ENCODE measurements around the gene COG6. TPM values are rescaled to one million over a fixed set of nuclear protein-coding genes. Genes with fewer than 3 reads are reported as not detected.

Gene COG6
- 32.3 TPM for total RNA-seq (ENCODE audit: insufficient read depth, low replicate concordance)

DNA sequence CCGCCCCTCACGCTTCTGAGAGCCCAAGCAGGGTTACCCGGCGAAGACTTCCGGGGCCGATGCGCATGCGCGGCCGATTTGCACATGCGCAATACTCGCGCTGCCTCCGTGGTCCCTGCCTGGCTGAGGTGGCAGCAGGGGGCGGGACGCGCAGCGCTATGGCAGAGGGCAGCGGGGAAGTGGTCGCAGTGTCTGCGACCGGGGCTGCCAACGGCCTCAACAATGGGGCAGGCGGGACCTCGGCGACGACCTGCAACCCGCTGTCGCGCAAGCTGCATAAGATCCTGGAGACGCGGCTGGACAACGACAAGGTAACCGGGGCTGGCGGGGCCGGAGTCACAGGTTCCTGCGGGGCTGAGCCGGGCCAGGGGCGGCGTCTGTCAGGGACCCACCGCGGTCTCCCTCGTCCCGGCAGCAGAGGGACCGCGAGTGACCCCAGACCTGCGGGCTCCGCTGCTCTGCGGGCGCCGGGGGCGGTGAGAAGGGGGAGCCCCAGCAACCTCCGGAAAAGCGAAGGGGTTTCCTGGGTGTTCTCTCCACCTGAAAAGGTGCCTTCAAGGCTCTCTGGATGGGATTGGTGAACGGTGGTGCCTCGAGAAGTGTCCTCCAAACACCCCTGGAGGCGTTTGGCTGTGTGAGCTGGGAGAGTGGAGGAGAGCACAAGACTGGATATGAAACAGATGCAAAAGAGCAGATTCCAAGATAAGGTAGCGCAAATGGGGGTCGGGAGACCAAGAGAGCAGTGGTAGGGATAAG, at the start of gene COG6:
Gene COG6 (plus strand): TSS at position 94 of the 756 bp plus-strand sequence. CDS start 65 bp downstream, at position 159.
- DNase-seq (ENCODE audit: low spot score): peak; percentile 95

DNA sequence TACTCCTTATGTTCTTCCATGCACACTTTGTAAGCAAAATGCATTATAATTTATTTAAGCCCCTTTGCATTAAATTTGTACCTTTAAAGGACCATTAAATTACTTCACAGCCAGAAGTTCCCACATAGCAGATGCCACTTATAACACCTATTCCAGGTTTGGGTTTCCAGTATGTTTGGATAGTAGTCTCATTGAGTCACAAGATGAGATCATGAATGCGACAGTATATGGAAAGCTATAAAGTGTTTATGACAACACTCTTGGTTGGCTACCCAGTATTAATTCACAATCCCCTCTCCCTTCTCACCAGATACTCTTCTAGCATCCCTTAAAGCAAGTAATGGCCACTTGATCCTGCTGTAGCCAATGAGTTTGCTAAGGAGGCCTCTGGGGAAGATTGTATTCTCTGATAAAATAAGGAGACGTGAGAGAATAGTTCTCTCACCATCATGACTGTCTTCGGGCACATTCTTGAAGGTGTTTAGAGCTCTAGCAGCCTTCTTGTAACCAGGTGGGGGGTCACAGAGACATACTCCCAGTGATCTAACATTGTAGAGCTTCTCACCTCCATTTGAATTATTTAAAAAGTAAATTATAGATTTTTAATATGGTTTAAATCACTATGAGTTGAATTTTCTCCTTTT, 49.7 kb upstream of the COG6 start:
- no peak for DNase-seq (ENCODE audit: low spot score)

DNA sequence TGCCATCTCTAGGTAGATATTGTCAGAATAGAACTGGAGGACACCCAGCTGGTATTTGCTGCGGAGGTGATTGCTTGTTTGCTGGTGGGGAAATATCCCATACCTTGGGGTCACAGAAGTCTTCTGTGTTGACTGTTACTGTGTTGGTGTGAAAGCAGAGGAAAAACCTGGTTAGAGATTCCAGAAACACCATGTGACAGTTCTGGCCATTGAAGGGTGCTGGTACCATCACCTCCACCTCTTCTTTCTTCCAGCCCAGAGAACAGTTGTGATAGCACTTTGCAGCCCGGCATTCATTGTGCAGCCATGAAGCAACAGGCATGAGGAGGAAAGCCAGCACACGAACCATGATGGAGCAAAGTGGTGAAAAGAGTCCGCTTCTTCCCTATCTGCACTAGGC, 47.6 kb upstream of the COG6 start:
- no peak for DNase-seq (ENCODE audit: low spot score)

DNA sequence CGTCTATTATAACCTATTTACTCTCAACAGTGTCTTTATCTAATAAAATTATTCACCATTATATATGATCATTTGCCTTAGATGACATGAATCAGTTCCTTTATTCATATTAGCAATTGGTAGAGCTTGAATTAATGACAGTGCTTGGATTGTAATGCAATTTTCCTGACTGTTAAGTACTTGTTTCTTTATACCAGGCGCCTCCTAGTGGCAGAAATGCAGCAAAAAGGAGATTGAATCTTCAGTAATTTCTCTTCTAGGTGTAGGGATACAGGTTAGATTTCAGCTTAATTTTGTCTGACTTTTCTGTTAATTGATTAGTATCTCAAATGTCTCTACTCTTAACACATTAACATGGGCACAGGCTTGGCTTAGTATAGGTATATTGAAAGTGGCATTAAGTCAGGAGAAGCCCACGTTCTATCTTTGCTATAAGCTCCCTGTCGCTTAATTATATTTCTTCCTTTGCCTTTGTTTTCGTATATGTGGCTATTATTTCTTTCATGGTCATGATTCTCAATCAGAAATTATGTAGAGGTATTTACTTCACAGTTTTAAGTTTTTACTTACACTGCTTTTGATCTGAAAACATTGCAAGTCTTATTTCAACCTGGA, 43.3 kb upstream of the COG6 start:
- peak; percentile 81 for DNase-seq (ENCODE audit: low spot score)

DNA sequence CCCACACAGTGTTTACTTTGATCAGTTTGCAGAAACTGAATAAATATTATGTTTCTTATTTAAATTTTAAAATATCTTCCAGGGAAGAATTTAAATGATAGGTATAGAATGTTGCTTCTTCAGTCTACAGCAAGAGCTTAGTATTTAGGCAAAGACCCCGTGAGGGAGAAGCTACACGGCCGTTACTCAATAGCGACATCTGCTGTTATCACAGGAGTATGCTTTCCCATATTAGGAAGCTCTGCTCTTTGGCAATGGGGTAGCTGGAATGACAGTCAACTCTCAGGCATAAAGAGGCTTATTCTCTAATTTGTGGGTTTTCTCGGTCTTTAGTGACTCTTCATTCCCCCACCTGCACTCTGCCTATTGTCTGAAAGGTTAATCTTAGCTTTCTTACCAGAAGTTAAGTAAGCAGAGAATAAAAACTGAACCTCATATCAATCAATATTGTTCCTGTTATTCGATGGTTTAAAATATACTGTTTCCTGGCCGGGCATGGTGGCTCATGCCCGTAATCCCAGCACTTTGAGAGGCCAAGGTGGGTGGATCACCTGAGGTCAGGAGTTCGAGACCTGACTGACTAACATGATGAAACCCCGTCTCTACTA, 39.3 kb upstream of the COG6 start:
- peak; percentile 80 for DNase-seq (ENCODE audit: low spot score)

DNA sequence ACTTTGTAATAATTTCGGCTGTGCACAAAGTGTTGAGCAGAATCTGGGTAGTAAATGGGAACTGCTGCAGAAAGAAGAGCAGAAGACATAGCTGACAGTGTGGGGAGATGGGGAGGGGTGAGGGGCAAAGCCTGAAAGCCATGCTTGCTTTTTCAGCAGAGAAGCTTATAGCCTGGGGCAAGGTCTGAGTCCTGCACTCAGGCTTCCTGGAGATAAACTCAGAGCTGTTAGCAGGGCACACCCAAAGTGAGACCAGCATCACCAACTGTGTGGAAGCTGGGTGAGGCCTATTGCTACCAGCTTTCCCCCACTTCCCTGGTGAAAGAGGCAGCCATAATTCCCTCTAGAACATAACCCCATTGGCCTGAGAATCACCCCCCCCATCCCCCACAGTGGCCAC, 36.9 kb upstream of the COG6 start:
- no peak for DNase-seq (ENCODE audit: low spot score)

DNA sequence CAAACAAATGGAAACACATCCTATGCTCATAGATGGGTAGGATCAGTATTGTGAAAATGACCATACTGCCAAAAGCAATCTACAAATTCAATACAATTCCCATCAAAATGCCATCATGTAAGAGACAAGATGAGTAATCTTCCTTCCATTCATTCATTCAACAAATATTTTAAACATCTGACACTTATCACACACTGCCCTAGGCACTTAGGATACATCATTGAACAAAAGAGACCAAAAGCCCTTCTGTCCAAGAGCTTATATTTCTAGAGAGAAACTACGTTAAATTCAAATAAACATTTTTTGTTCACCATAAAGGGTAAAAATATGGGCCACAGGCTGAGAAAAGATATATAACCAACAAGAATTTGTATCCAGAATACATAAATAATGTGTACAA, 32.0 kb upstream of the COG6 start:
- DNase-seq (ENCODE audit: low spot score): no peak

DNA sequence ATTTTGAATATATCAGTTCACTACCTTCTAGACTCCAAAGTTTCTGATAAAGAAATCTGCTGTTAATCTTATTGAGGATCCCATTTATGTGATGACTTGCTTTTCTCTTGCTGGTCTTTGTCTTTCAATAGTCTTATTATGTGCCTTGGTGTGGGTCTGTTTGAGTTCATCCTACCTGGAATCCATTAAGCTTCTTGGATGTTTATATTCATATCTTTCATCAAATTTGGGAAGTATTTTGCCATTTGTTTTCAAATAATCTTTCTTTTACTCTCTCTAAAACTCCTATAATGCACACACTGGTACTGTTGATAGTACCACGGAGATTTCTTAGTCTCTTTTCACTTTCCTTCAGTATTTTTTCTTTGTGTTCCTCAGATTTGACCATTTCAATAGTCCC, 24.2 kb upstream of the COG6 start:
- no peak for DNase-seq (ENCODE audit: low spot score)

DNA sequence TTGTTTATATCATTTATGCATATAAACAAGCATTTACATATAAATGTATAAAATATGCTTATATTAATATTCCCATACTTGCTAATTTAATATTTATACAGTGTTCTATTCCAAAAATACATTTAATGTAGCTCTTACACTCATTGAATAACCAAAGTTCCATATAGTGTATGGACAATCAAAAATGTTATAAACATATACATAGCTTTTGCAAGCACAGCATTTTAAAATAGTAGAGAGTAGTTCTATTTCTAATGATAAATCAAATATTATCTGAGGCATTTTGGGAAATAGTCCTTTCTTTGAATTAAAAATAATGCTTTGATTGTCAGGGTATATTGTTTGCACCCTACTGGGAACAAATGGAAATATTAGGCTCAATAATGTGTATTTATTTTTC, 22.5 kb upstream of the COG6 start:
- no peak for DNase-seq (ENCODE audit: low spot score)

DNA sequence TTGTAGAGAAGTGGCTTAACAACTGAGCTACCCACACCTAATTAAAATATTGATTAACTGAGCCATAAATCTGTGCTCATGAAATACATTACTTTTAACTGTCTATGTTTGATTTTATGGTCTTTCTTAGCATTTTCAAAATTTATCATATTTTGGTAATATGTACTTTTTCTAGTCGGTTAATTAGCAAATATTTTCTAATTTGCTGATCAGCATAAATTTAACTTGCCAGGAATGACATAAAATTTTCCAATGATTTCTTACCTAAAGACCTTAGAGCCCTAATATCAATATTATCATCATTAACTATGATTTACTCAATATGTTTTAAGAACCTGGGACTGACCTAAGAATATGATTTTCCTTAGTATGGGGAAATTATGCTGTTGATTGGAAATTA, 19.9 kb upstream of the COG6 start:
- DNase-seq (ENCODE audit: low spot score): no peak

DNA sequence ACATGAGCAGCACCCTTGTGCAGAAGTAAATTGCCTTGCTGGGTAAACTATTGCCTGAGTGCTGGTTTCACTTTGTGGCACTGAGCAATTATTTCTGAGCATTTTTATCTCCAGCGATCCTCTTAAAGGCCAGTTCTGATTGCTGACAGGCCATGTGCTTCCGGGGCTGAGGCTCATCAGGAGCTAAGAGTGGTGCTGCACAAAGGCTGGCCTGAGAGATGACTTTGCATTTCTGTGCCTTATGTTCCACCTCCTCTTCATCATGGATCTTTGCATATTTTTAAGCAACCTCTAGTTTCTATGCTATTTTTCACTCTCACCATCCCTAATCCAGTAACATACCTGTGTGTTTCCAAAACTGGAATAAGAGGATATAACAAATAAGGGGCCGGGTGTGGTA, 17.6 kb upstream of the COG6 start:
- DNase-seq (ENCODE audit: low spot score): no peak

DNA sequence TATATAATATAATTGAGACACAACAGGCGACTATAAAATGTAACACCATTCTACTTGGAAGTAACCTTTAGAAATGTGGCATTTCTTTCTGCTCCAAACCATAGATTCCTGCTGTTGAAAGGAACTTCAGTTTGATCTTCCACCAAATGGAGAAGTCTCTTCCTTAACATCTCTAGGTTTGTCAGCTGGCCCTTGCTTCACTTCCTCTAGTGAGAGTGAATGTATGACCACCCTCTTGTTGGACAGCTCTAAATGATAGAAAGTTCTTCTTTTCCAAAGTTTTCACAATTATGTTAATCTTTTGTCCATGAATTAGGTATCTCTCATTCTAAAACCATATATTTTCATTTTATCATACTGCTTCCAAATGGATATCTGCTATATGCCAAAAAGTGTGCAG, 13.8 kb upstream of the COG6 start:
- DNase-seq (ENCODE audit: low spot score): no peak

DNA sequence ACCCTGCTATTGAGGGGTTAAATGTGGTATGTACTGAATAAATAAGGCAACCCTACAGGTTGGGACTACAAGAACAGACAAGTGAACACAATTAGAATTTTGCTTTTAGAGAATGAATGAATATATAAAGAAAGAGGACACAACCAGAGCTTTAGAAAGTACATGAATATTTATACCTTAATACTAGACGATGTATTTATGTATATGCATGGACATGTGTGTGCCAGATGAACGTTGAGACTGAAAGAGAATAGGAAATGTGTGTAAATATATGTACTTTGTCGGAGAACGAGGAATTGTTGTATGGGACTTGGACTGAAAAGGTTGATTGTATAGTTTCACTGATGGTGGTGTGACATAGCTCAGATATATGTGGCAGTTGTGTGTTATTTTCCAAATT, 9.3 kb upstream of the COG6 start:
- DNase-seq (ENCODE audit: low spot score): no peak

DNA sequence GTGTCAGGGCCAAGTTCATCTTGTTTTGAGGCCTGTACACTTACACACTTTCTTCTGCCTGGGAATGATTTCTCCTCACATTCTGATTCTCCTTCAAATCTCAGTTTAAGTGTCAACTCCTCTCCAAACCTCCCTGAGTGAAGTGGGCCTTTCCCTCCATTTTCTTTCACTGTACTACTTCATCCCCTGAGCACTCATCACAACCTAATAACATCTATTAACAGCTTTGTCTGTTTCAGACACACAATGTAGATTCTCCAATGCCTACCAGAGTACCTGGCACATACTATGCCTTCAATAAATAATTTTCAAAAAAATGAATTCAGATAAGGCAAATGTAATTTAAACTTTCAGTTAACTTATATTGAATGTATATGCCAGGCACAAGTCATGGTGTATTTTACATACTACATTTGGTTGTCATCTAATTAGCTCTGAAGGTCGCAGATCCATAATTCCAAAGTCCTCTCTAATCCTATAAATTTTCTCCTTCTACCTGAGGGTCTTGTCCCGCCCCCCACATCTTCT, 357 bp upstream of the COG6 start:
- no peak for DNase-seq (ENCODE audit: low spot score)

DNA sequence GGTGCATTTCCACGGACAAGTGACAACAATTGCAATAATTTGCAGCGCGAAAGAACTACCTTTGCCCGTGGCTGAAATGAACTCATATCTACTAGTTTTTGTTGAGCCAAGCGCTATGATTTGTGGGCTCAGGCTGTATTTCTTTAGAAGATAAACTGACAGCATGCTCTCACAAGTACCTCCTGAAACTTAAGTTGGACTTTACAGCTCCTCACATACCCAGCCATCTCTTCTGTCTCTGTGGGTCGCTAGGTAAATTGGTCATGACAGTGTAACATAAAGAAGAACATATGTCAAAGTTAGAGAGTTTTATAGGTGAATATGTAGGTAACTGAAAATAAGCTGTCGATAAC, 839 bp downstream of the COG6 start:
- DNase-seq (ENCODE audit: low spot score): no peak

DNA sequence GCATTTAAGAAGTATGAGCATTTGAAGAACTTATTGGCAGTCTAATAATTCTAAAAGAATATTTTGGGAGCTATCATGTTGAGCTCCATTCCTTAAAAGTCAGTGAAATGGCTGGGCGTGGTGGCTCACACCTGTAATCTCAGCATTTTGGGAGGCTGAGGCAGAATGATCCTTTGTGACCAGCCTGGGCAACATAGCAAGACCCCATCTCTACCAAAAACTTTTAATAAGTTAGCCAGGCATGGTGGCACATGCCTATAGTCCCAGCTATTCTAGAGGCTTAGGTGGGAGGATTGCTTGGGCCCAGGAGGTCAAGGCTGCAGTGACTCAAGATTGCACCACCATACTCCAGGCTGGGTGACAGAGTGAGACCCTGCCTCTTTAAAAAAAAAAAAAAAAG, 8.0 kb downstream of the COG6 start:
- no peak for DNase-seq (ENCODE audit: low spot score)

DNA sequence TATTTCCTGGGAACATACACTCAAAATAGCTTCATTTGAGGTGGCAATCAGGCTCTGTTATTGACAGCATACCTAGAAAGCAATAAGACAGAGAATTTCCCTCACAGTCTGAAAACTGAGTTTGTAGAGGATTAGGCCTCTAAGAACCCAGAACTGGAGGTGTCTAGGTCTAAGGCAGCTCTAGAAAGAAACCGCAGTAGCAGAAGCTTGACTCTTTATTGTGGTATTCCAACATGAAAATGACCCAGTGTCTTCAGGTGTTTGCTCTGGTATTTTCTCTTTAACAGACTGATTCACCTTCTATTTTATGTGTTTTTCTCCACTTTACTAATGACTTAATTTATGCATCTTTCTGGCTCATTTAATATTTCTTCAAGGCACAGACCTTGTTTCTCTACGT, 8.5 kb downstream of the COG6 start:
- no peak for DNase-seq (ENCODE audit: low spot score)

DNA sequence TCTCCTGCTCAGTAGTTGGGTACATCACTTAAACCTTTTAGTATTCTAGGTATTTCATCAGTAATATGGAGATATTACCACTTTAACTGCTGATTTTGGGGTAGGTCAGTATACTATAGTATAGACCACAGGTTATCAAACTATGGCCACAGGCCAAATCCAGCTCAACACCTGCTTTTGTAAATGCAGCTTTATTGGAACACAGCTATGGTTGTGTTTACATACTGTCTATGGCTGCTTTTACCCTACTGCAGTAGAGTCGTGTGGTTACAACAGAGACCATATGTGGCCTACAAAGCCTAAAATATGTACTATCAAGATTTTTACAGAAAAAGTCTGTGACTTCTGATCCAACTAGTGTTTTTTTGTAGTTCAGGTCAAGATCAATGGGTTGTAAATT, 10.3 kb downstream of the COG6 start:
- no peak for DNase-seq (ENCODE audit: low spot score)

DNA sequence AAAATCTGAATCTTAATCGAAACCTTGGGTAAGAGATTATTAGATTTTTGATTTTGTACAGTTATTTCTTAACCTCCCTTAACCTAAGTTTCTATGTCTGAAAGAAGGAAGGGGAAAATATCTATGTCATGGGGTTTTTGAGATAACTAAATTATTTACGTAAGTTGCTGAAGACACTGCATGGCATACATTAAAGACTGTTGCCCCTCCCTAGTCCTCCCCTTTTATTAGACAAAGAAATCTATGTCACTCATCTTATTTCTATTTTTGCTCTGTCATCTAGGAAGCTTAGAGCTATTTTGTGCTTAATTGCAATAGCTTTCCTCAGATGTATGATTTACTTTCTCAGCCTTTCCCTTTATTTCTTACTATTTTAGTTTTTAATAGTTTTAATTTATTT, 15.0 kb downstream of the COG6 start:
- no peak for DNase-seq (ENCODE audit: low spot score)

DNA sequence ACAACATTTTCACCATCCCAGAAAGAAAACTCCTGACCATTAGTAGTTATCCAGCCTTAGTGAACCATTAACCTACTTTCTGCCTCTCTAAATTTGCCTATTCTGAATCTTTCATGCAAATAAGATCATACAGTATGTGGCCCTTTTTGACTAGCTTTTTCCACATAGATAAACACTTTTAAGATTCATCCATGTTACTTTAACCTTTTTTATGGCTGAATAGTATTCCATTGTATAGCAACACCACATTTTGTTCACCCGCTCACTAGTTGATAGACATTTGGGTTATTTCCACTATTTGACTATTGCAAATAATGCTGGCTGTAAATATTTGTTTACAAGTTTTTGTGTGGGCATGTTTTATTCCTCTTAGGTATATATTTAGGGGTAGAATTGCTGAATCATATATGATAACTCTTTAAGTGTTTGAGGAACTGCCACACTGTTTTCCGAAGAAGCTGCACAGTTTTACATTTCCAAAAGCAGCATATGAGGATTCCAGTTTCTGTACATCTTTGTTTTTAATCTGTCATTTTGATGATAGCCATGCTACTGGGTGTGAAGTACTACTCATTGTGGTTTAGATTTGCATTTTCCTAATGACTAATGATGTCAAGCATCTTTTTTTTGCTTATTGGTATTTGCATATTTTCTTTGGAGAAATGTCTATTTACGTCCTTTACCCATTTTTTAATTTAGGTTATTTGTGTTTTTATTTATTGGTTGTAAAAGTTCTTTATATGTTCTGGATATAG, 17.1 kb downstream of the COG6 start:
- peak; percentile 20 for DNase-seq (ENCODE audit: low spot score)

DNA sequence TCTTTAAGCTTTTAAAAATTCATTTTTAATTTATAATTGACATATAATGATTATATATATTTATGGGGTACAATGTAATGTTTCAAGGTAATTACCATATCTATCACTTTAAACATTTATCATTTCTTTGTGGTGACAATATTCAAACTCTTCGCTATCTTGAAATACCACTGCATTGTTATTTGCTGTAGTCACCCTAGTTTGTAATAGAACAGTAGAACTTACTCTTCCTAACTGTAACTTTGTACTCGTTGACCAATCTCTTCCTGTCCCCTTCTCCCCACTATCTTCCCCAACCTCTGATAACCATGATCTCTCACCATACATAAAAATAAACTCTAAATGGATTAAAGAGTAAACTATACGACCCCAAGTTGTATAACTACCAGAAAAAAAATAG, 20.4 kb downstream of the COG6 start:
- DNase-seq (ENCODE audit: low spot score): no peak
